AG10803 (cell line): Measurements from ENCODE around the gene VPS37C.

Source experiments
- DNase-seq: peaks from one replicate; pipeline ENCODE4 v3.0.0; 2010; ENCODE audit warnings: low read depth
- H3K4me3 ChIP-seq: 2 replicates; pipeline ENCODE4 v1.5.1; 2011; ENCODE audit warnings: mild to moderate bottlenecking, low read length, control low read depth
- CTCF ChIP-seq: conservative IDR thresholded peaks from 2 replicates; pipeline ENCODE4 v1.5.1; 2011; ENCODE audit warnings: mild to moderate bottlenecking, low read length, control low read depth, inconsistent platforms

VPS37C gene

GRCh38 chr11:61118406-61118805, 42.8 kb downstream of the VPS37C start:
- no peak for TF ChIP-seq CTCF
- no peak for DNase-seq
- H3K4me3 ChIP-seq = no peak overlapping the region

- no peak overlapping the region for H3K4me3 ChIP-seq
- no peak for DNase-seq
- no peak for TF ChIP-seq CTCF
Measured at GRCh38 chr11:61118004-61118403, 43.2 kb downstream of the VPS37C start.

- no peak overlapping the region for H3K4me3 ChIP-seq
- DNase-seq = no peak
- no peak for TF ChIP-seq CTCF
Measured at GRCh38 chr11:61117168-61117520, 44.1 kb downstream of the VPS37C start.

GRCh38 chr11:61116426-61117167, 44.6 kb downstream of the VPS37C start:
- no peak for DNase-seq

GRCh38 chr11:61115498-61116224, 45.6 kb downstream of the VPS37C start:
- no peak for DNase-seq
- H3K4me3 ChIP-seq = no peak overlapping the region
- no peak for TF ChIP-seq CTCF

More at GRCh38 chr11:61116426-61117167, 44.6 kb downstream of the VPS37C start:
- TF ChIP-seq CTCF = no peak
- no peak overlapping the region for H3K4me3 ChIP-seq

GRCh38 chr11:61114913-61115312, 46.3 kb downstream of the VPS37C start:
- TF ChIP-seq CTCF = no peak

GRCh38 chr11:61113201-61113600, 48.0 kb downstream of the VPS37C start:
- no peak overlapping the region for H3K4me3 ChIP-seq
- DNase-seq = no peak
- TF ChIP-seq CTCF = no peak

More at GRCh38 chr11:61114913-61115312, 46.3 kb downstream of the VPS37C start:
- no peak overlapping the region for H3K4me3 ChIP-seq
- DNase-seq = no peak
